Activated naive CD4-positive, alpha-beta T cell (primary cell): ENCODE results near the gene COL25A1.

Experiments
- DNase-seq, 4 experiments: peaks; one replicate each; lab custom pipeline; 2025; lab: John Stamatoyannopoulos, UW

COL25A1 gene

DNA sequence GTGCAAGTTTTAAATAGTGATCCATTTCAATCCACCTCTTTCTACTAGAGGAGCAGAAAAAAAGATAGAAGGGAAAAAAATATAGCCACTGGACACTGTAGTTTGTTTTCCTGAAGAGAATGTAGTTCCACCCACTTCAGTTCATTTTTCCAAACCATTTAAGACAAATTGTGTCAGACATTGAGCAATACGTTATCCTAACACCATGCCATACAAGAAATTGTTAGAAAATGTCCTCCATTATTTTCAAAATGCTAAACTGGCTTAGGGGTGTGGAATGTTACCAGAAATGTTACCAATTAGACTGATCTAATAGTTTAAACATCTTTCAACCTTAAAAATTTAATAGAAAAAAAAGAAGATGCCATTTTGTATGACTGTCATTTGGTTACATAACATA, 491.0 kb downstream of the COL25A1 start:
- DNase-seq: no peak

DNA sequence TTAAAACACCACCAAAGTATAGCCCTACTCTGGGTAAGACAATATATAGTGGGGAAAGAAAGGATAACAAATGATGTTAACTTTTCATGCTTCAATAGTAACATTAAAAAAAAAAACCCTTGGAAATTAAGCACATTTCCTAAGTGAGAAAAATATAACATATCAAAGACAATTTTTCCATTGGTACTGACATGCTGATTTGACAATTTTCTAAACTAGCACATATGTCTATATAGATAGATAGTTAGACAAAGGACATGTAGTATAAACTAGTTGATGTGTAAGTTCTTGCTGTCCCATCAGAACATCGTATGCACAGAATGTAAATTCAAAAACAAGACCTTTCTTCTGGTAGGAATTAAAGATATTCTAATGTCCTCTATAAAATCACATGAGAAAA, 492.4 kb downstream of the COL25A1 start:
- DNase-seq: no peak

DNA sequence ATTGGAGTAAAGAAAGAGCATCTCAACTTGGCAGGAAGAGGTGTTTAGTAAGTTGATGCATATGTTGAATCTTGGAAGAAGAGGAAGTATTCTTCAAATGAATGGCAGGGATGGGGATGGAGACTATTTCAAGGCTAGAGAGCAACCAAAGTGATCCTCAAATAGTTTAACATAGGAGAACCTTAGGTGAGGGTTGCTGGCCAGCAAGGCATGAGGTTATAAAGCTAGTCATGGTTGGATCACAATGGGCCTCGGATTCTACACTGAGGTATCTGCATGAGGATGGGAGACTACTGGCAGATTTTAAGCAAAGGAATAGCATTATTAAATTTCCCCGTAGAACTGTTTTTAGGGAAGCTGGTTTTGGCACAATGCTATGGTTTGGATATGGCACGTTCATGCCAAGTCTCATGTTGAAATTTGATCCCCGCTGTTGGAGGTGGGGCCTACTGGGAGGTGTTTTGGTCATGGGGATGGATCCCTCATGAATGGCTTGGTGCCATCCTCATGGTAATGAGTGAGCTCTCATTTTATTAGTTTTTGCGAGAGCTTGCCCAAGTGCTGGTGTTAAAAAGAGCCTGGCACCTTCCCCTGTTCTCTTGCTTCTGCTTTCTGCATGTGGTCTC, 497.7 kb downstream of the COL25A1 start:
- DNase-seq: no peak

DNA sequence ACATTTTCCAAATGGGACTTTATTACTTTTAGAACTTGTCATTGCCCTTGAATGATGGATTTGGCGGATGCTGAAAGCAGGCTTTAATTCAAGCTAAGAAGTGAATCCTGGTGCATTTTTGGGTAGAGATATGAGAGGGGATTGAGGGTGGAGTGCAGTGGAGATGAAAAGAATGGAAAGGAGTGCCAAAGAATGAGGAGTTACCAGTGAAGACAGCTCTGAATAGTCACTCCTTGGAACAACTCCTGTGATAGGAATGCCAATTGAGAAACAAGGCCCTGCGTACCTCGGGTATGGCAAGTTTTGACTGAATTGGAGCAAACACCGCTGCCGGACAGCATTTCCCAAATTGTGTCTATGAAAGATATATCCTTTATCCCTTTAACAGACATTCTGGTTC, 503.2 kb downstream of the COL25A1 start:
- no peak for DNase-seq

DNA sequence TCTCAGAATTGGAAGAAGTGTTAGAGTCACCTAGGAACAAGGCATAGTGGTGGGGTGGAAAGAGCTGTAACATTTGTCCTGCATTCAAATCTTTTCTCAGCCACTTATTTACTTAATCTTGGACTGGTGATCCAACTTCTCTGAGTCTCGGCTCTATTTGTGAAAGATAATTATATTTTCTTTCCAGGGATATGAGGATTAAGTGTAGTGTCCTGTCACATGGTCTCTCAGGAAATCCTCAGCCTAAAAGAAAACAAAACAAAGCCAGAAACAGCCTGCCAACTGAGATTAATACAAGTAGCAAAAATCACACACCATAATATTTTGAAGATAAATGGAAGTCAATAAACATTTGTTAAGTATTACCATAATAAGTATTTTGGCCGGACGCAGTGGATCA, 506.3 kb downstream of the COL25A1 start:
- no peak for DNase-seq

DNA sequence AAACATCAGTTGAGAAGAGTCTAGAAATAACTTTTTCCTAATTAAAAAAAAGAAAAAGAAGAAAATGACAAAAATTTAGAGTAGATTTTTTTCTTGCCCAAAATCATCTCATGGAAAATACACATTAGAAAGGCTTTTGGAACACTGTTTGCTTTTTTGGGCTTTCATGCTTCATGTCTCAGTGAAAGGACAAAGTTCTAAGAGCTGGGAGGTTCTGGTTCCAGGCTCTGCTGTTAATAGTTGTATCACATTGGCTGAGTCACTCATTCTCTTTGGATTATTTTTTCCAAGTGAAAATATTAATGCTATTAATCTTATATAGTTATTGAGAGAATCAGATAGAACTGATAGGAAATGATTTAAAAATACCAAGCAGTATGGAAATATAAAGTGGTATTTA, 506.7 kb downstream of the COL25A1 start:
- no peak for DNase-seq

DNA sequence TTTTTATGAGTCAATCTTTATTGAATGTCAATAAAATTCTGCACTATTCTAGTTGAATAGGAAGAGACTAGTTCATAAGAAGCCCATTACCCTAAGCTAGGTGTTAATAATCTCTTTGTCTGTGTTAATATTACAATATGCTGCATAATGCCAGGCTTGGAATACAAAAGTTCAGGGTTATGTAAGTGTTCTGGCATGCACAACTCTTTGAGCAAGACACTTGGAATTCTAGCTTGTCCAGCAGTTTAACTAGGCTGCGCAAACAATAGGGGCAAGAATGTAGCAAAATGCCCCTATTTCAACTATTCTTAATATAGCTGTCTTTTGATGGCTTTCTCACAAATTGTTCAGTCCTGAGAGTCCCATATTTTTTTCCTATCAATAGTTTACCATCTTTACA, 508.3 kb downstream of the COL25A1 start:
- DNase-seq: no peak

DNA sequence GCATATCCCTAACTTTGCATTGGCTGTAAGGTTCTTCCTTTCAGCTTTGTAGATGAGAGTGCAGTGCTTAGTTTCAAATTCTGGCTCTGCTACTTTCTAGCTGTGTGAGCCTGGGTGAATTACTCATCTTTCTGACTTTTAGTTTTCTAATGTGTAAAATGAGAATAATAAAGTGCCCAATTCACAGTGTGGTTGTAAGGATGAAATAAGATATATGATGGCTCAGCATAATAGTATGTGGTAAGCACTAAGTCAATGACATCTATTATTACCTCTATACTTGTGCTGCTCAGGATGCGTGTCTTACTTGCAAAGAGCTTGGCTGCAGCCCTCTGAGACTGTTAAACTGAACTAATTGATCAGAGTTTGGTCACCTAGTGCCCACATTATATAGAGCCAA, 509.0 kb downstream of the COL25A1 start:
- DNase-seq: no peak

DNA sequence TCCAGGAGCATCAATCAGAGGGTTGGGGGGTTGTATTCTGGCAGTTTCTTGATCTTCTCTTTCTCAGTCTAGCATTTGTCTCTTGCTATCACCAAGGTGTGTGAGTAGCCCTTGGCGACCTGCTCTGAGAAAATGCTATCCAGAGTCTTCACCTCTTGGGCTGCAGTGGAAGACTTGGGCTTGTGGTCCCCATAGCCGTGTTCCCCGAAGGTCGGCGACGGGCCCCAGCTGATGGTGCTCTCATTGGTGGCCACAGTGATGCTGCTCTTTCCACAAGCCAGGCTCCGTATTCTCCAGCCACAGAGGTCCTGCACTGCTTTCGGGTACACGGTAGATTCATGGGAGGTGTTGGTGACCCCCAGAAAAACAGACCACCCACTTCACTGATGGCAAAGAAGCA, 513.7 kb downstream of the COL25A1 start:
- no peak for DNase-seq

DNA sequence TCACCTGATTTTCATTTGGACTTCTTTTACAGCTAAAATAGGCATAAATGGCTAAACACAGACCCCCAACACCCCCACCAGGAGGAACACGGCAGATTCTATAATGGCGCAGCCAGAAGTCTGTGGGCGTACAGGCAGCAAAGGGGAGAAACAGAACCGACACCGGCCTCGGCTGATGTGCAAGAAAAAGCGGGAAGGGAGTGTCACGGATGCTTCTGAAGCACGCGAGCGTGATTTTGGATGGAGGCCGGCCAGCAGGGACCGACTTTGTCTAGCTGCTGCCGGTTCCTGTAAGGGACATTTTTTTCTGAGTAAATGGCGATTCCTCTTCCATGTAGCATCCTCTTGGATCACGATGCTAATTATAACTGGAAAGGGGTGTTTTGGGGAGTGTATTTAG, 514.7 kb downstream of the COL25A1 start:
- DNase-seq: no peak

DNA sequence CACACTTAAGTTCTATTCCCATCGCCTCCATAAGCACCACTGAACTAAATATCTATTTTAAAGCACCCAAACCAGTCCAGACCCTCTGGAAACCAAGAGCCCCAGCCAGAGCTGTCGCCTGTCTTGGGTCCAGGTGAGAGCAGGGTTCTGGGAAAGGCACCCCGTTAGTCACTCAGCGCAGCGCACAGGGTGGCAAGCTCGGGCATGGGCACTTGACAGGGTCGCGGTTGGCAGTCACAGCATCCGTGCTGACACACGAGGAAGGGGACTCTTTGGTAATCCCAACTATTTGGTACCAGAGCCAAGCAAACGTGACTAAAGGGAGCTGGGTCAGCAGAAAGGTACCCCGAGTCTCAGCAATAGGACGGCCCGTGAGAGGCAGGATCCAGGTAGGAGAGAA, 515.4 kb downstream of the COL25A1 start:
- no peak for DNase-seq

DNA sequence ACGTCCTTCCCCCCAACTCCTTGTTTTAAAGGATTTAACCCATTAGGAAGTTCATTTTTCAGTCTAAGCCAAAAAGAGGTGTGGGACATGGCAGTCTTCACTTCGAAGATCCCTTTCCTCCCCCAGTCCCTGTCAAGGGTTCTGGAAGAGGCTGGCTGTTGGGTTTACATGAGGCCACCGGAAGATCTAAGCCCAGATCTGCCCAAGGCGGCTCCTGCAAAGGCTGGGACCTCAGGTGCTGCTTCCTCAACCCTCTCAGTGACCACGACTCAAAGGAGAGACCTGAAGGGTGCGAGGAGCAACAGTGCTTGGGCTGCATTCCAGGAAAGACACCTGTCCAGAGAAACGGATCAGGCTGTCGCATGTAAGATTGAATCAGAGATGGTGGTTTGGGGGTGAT, 516.1 kb downstream of the COL25A1 start:
- no peak for DNase-seq

DNA sequence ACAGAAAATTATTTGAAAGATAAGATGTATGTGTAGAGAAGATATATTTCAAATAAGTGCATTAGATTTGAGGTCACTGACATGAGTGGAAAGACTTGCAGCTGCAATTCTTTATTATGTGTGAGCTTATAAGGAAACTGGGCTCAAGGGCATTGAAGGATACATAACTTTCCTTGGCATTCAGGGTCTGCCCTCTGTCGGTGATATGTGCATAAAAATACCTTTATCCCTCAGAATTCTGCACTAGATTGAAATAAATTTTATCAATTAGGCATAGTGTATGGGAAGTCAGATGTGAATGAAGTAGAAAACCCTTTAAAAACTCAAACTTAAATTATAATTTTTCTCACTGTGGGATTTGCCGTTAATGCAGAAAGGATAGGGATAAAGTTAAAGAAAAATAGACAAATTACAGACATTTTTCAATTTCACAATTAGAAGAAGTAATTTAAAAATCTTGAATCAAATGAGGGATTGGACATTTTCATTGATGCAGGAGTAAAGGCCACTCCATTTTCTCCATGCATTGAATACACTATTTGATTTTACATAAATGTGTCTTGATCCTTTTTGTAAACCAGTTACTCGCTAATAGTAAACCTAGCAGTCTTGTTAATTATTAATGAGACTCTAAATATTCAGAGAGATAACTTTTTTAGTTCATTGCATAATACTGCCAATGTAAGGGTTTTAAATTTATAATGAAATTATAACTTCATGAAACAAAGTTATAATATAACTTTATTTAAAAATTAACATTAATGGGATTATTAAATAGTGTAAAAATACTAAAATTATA, 518.6 kb downstream of the COL25A1 start:
- DNase-seq: no peak

DNA sequence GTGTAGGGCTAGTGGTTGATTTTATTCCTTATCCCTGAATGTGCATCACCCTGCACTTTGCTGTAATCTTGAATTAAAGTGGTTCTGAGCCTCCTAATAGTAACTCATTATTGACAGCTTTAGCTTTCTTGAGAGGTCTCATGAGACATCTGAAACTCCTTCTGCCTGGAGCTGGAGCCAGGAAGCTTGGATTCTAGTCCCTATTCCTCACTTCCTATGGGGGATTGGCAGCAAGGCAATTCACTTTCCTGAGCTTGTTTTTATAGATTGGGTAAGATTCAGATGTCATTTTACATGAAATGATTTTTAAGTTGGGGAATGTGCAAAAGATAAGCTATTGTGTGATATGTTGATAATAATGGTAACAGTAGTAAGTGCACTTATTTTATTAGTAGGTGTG, 522.5 kb downstream of the COL25A1 start:
- DNase-seq: no peak

DNA sequence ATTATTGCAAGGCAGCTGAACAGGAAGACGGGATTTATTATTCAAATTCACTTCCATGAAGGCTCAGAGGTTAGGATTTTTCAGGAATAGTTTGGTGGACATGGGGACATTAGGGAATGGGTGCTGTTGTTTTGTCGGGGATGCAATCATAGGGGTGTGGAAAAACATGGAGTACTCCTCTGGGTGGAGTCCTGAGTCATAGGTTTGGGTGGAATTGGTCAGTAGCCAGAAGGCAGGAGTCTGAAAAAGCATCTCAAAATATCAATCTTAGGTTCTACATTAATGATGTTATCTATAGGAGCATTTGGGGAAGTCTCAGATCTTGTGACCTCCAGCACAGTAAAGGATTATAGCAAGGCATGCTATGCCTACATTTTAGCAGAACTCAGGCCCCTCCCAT, 525.1 kb downstream of the COL25A1 start:
- no peak for DNase-seq

DNA sequence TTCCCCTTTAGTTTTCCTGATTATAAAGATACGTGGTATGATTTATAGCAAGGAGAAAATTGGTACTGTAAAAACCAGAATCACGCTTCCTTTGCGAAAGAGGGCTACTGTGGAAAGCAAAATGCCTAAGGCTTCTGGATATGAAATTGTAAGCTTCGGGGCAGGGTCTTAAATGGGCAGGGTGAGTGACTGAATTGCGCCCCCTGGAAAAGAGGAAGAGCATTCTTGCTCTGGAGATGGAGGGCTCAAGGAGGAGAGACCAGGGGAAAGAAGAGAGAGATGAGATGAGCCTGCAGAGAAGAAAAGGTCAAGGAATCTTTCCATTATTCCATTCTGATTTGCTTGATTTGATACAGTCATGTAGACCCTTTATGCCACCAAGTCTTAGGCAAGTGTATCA, 526.5 kb downstream of the COL25A1 start:
- DNase-seq: no peak

DNA sequence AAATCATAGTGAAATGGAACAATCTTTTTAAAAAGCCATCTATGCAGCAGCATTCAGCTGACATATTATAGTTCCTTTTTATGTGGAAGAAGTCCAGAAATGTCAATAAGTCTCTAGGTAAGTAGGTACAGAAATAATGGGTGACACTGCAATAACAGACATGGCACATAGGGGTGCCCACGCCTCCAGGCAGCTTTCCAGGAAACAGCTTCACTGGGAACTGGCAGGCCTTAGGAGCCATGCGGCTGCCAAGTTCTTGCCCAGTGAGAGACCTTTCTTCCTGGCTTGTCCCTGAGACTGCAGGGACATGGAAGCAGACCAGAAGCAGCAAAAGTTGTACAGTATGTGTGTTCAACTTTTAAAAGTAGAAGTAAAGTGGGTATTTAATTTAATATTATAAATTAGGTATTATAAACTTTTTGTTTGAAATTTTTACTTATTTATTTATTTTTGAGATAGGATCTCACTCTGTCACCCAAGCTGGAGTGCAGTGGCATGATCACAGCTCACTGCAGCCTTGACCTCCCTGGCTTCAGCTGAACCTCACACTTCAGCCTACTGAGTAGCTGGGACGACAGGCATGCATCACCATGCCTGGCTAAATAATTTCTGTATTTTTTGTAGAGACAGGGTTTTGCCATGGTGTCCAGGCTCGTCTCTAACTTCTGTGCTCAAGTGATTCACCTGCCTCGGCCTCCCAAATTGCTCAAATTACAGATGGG, 527.5 kb downstream of the COL25A1 start:
- no peak for DNase-seq

DNA sequence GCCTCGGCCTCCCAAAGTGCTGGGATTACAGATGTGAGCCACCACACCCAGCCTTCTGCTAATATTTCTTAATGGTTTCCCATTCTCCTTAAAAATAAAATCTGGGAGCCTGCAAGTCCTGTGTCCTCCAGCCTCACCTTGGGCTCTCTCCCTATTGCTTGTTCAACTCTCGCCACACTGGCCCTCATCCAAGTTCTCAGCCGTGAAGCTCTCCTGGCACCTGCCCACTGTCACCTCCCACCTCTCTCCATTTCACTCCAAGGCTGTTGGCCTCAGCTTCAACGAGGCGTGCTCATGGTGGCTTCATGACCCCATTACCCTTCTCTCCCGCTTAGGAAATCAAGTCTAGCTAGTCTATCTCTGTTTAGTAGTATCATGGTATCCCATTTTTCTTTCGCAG, 530.1 kb downstream of the COL25A1 start:
- DNase-seq: no peak

DNA sequence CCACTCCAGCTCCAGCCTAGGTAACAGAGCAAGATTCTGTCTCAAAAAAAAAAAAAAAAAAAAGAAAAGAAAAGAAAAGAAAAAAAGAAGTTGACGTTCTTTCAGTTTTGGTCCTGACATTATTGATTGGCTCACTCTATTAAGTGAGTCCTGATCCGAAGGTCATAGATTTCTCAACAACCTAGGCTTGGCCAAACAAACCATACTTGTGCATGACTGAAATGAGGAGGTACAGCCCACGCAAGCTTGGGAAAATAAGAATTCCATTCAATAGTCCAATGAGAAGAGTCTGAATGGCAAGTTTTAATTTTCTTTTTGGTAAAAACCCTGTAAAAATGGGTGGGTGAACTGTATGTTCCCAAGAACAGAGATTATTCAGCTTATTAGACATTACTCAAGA, 536.4 kb downstream of the COL25A1 start:
- no peak for DNase-seq

DNA sequence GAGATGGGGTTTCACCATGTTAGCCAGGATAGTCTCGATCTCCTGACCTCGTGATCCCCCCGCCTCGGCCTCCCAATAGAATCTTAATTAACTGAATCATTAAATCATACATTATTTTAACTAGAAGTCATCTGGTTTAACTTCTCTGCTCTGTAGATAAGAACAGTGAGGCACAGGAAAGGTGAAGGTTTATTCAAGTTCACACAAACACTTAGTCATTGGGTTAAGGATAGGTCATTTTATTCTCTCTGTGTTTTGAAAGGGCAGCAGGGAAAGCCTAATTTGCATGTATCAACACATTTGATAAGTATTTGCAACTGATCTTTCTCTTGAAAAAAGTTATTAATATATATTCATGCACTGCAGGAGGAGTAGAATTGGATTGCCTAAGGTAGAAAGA, 538.5 kb downstream of the COL25A1 start:
- DNase-seq: no peak

DNA sequence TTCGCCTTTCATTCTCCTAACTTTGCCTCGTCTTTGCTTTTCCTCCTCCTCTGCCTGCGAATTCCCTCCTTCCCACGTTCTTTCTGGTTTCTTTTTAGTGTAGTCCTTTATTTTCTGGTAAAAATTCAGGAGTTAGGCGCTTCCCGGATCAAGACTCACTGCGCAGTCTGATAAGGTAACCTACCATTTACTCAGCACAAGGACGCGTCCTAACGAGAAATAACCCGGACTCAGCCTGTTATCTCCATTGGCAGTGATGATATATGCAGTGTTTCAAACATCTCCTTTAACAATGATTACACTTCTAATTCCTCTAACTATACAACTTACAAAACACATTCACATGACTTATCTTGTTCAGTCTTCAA, 539.2 kb downstream of the COL25A1 start:
- no peak for DNase-seq

DNA sequence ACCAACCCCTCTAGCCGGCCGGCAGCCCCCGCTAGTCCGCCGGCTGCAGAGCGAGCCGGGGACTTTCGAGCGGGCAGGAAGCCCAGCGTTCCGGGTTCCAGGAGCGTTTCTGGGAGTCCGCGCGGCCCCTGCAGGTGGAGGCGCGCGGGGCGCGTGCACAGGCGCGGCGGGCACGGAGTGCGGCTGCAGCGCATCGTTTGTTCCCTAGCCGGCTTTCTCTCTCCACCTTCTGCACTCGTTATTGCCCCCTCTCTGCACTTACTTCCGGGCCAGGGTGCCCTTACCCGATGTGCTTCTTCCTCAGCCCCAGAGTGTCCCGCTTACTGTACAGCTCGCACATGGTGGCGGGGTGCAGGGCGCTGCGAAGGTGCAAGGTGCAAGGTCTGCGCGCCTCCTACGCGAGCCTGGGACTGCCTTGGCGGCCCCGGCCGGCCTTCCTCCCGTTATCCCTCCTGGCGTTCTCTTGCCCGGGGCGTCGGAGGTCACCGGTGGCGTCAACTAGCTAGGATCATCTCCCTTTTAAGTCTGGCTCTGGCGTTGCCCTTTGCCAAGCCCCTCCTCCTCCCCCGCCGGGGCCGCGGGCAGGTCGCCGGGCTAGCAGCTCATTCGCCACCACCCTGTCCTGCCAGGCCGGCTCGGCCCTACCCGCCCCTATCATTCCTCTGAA, 539.8 kb downstream of the COL25A1 start, which contains the start of gene ETNPPL:
TSS of gene ETNPPL (minus strand) at position 495 of the 667 bp plus-strand sequence. CDS start at position 340, 155 bp downstream.
- peak in 1 of 4 experiments; percentile 1 for DNase-seq
